Gastrocnemius medialis (tissue), 4 donors: Measurements from ENCODE around the gene TCF12. TPM values are rescaled to one million over a fixed set of nuclear protein-coding genes. Genes with fewer than 3 reads are reported as not detected.

Experiments used
- ATAC-seq, 2 donors: fragments of 150-250 bp; one replicate each; pipeline ENCODE4 v1.9.1; 2016
- DNase-seq, 2 donors: peaks; one replicate each; pipeline ENCODE4 v3.0.0-alpha.2; 2019
- H3K27ac ChIP-seq, 4 donors: fragments of 200-600 bp; sonication (generic); 1 replicate in 1 of 4; 2 replicates in 3 of 4; pipeline ENCODE4 v1.5.1; 2016 to 2018; ENCODE audit warnings: mild to moderate bottlenecking in 2 of 4, moderate library complexity in 1 of 4
- H3K27me3 ChIP-seq, 3 donors: fragments of 200-600 bp; sonication (generic) in 2 of 3; 1 replicate in 1 of 3; 2 replicates in 2 of 3; pipeline versions ENCODE4 v1.5.1 to v1.6.0; 2016 to 2019; ENCODE audit warnings: mild to moderate bottlenecking in 1 of 3, moderate library complexity in 1 of 3
- H3K36me3 ChIP-seq, 2 donors: fragments of 200-600 bp; sonication (generic) in 1 of 2; one replicate each; pipeline ENCODE4 v1.5.1; 2017 to 2018
- H3K4me1 ChIP-seq, 2 donors: fragments of 200-600 bp; sonication (generic) in 1 of 2; one replicate each; pipeline ENCODE4 v1.5.1; 2016 to 2017; ENCODE audit warnings: mild to moderate bottlenecking in 2 of 2
- H3K4me3 ChIP-seq, 4 donors: fragments of 200-600 bp; sonication (generic) in 3 of 4; 1 replicate in 1 of 4; 2 replicates in 3 of 4; pipeline ENCODE4 v1.5.1; 2016 to 2019; ENCODE audit warnings: mild to moderate bottlenecking in 2 of 4
- H3K9me3 ChIP-seq, 3 donors: fragments of 200-600 bp; sonication (generic) in 2 of 3; 1 replicate in 1 of 3; 2 replicates in 2 of 3; pipeline ENCODE4 v1.5.1; 2016 to 2019
- CTCF ChIP-seq, 5 experiments: fragments of 450-650 bp in 3 of 5; fragments of 200-600 bp in 2 of 5; sonication (generic) in 2 of 5; IDR thresholded peaks in 4 of 5; conservative IDR thresholded peaks in 1 of 5; 1 replicate in 4 of 5; 2 replicates in 1 of 5; pipeline ENCODE4 v1.5.1; 2016 to 2019; ENCODE audit warnings: antibody characterized with exemption in 5 of 5, mild to moderate bottlenecking in 3 of 5, moderate library complexity in 3 of 5
- POLR2A ChIP-seq, 2 donors: fragments of 450-650 bp; IDR thresholded peaks; one replicate each; pipeline ENCODE4 v1.6.1; 2017; ENCODE audit warnings: antibody characterized with exemption in 2 of 2, mild to moderate bottlenecking in 2 of 2, moderate library complexity in 2 of 2
- in situ Hi-C, 4 donors: fragments of 200-750 bp; cut with MboI; loops; one replicate each; pipeline versions ENCODE4 v1.15.0 to v1.8.0; 2017; ENCODE audit warnings: low sequenced_read_pairs in 4 of 4
- intact Hi-C: fragments of 100-400 bp; cut with DNase I; formaldehyde crosslinking; loops from one replicate; pipeline ENCODE4 v1.15.1; 2023; ENCODE audit warnings: low total_unique reads
- total RNA-seq, 4 donors: library from RNA; depleted of rRNA; stranded (reverse); fragments of >200 nt; gene quantifications; one replicate each; pipeline versions ENCODE4 v1.1.0 to v1.2.3, GENCODE V29; 2016

TCF12 gene
- total RNA-seq, 4 donors from 2014 or later, result 34.9 to 63.0 (median 51.4) TPM

- no peak for DNase-seq
- Histone ChIP-seq H3K36me3 (no peaks in the 10 kb centered on the region), H3K27me3 (no peaks in the 10 kb centered on the region), H3K4me3 (no peak overlapping the region), H3K4me1 (peaks cover 43 to 44% of the 10 kb centered on the region in 2 donors), H3K27ac (no peak overlapping the region), H3K9me3 (no peaks in the 10 kb centered on the region)
- peak in 1 of 2 donors; percentile 49 for ATAC-seq
- intact Hi-C loops (no loop called here), in situ Hi-C loops (no loop called here)
- TF ChIP-seq CTCF (IDR thresholded peaks at IDR 0.05 in 4 of 5, conservative IDR thresholded peaks at IDR 0.05 in 1 of 5), result no peak
- no peak for TF ChIP-seq POLR2A (IDR thresholded peaks at IDR 0.05)
Measured at GRCh38 chr15:56964182-56964581, 45.7 kb downstream of the TCF12 start.

- ATAC-seq (no peak), DNase-seq (no peak)
- intact Hi-C loops (no loop called here), in situ Hi-C loops (no loop called here)
- H3K4me3 ChIP-seq, result no peak overlapping the region
- TF ChIP-seq POLR2A (IDR thresholded peaks at IDR 0.05) (no peak), CTCF (IDR thresholded peaks at IDR 0.05 in 4 of 5, conservative IDR thresholded peaks at IDR 0.05 in 1 of 5) (no peak)
- no peaks in the 10 kb centered on the region for H3K36me3 ChIP-seq
- peaks cover 43 to 44% of the 10 kb centered on the region in 2 donors for H3K4me1 ChIP-seq
- H3K9me3 ChIP-seq, result no peaks in the 10 kb centered on the region
- H3K27ac ChIP-seq, result no peak overlapping the region
- no peaks in the 10 kb centered on the region for H3K27me3 ChIP-seq
Measured at GRCh38 chr15:56965231-56966013, 47.0 kb downstream of the TCF12 start.

- H3K4me1 ChIP-seq, result peaks cover 42 to 50% of the 10 kb centered on the region in 2 donors
- no peak for TF ChIP-seq CTCF (IDR thresholded peaks at IDR 0.05 in 4 of 5, conservative IDR thresholded peaks at IDR 0.05 in 1 of 5)
- TF ChIP-seq POLR2A (IDR thresholded peaks at IDR 0.05), result no peak
- H3K27ac ChIP-seq, result no peak overlapping the region
- ATAC-seq (no peak), DNase-seq (no peak)
- in situ Hi-C loops, result no loop called here
- intact Hi-C loops, result no loop called here
- no peak overlapping the region for H3K4me3 ChIP-seq
- no peaks in the 10 kb centered on the region for H3K9me3 ChIP-seq
- H3K36me3 ChIP-seq, result no peaks in the 10 kb centered on the region
- H3K27me3 ChIP-seq, result no peaks in the 10 kb centered on the region
Measured at GRCh38 chr15:56967336-56967735, 48.9 kb downstream of the TCF12 start.

- DNase-seq (no peak), ATAC-seq (no peak)
- TF ChIP-seq CTCF (IDR thresholded peaks at IDR 0.05 in 4 of 5, conservative IDR thresholded peaks at IDR 0.05 in 1 of 5) (no peak), POLR2A (IDR thresholded peaks at IDR 0.05) (no peak)
- intact Hi-C loops, result no loop called here
- Histone ChIP-seq H3K4me3 (no peak overlapping the region), H3K4me1 (peaks cover 34 to 41% of the 10 kb centered on the region in 2 donors), H3K9me3 (no peaks in the 10 kb centered on the region), H3K27ac (no peak overlapping the region), H3K36me3 (no peaks in the 10 kb centered on the region), H3K27me3 (no peaks in the 10 kb centered on the region)
- in situ Hi-C loops, result no loop called here
Measured at GRCh38 chr15:56968256-56968655, 49.8 kb downstream of the TCF12 start.
